ENCODE results near the gene SHC4. TPM values are rescaled to one million over a fixed set of nuclear protein-coding genes. Genes with fewer than 3 reads are reported as not detected.

Gene SHC4
- total RNA-seq, 1 donor from 2014 or later: 5.0 TPM

DNA sequence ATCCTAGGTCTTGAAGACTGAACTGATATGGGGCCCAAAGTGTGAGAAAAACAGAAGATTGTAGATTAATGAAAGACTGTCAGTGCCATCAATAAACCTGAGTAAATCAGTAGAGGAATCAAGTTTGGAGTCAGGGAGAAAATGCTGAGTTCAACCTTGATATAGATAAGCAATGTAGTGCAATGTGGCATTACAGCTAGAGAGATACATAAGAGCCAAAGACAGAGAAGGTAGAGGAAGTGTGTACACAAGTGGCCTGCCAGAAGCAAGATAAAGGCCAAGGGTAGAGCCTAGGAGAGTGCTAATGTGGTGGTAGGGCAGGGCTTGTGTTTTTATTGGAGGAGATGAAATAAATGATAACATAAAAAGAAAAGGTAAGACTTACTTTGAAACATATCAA lies 111.8 kb downstream of the SHC4 start:
- Mint-ChIP-seq H3K9me3 (peaks cover 5% of the 10 kb centered on the region), H3K36me3 (ENCODE audit: low read depth) (peaks cover 16% of the 10 kb centered on the region), H3K4me1 (peaks cover 4% of the 10 kb centered on the region), H3K27ac (ENCODE audit: unreplicated experiment) (no peak overlapping the region), H3K27me3 (ENCODE audit: low read depth) (no peaks in the 10 kb centered on the region), H3K4me3 (no peak overlapping the region)
- DNase-seq (ENCODE audit: low read depth, low spot score): no peak
- TF ChIP-seq, protein P1, sequence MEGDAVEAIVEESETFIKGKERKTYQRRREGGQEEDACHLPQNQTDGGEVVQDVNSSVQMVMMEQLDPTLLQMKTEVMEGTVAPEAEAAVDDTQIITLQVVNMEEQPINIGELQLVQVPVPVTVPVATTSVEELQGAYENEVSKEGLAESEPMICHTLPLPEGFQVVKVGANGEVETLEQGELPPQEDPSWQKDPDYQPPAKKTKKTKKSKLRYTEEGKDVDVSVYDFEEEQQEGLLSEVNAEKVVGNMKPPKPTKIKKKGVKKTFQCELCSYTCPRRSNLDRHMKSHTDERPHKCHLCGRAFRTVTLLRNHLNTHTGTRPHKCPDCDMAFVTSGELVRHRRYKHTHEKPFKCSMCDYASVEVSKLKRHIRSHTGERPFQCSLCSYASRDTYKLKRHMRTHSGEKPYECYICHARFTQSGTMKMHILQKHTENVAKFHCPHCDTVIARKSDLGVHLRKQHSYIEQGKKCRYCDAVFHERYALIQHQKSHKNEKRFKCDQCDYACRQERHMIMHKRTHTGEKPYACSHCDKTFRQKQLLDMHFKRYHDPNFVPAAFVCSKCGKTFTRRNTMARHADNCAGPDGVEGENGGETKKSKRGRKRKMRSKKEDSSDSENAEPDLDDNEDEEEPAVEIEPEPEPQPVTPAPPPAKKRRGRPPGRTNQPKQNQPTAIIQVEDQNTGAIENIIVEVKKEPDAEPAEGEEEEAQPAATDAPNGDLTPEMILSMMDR (conservative IDR thresholded peaks at IDR 0.05): no peak

DNA sequence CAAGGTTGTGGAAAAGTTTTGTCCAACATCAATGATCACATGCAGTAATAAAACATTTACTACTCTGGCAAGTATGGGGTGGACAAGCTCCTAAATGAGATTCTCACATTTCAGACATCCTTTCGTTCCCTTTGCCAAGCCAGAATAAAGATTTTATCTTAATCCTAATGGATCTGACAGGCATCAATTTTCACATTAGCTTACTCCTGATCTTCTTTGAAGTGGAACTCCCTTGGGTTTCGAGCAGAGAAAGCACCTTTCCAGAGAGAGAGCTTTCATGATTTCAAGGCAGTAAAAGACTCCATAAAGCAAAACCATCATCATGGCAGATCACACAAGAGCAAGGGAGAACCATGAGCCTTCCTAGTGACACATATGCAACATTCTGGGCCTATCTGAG lies 113.1 kb downstream of the SHC4 start:
- TF ChIP-seq, protein P1 (conservative IDR thresholded peaks at IDR 0.05): no peak
- Mint-ChIP-seq H3K27ac (ENCODE audit: unreplicated experiment) (no peak overlapping the region), H3K4me3 (no peak overlapping the region), H3K27me3 (ENCODE audit: low read depth) (no peaks in the 10 kb centered on the region), H3K4me1 (no peaks in the 10 kb centered on the region), H3K36me3 (ENCODE audit: low read depth) (peaks cover 16% of the 10 kb centered on the region), H3K9me3 (peaks cover 5% of the 10 kb centered on the region)
- no peak for DNase-seq (ENCODE audit: low read depth, low spot score)

DNA sequence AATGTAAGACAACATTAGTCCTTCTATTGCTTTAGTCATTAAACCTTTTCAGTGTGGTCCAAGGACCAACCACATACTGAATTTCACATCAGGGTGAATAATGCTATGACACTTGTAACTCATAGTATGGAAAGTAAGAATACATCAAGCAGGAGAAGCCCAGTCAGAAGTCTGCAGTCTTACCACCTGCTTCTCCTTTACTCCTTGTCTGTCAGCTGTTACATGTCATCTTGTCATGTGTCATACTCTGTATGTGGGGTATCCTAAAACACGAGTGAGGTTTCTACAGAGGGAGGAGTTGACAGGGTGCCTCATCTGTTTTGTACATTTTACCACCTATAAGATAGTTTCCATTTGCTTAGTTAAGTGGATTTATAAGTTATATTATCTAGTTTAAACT lies 118.6 kb downstream of the SHC4 start:
- TF ChIP-seq, protein P1 (conservative IDR thresholded peaks at IDR 0.05): no peak
- peaks cover 14% of the 10 kb centered on the region for H3K36me3 Mint-ChIP-seq (ENCODE audit: low read depth)
- H3K27ac Mint-ChIP-seq (ENCODE audit: unreplicated experiment): no peak overlapping the region
- no peaks in the 10 kb centered on the region for H3K4me1 Mint-ChIP-seq
- H3K9me3 Mint-ChIP-seq: peaks cover 6% of the 10 kb centered on the region
- no peaks in the 10 kb centered on the region for H3K27me3 Mint-ChIP-seq (ENCODE audit: low read depth)
- no peak overlapping the region for H3K4me3 Mint-ChIP-seq
- no peak for DNase-seq (ENCODE audit: low read depth, low spot score)

DNA sequence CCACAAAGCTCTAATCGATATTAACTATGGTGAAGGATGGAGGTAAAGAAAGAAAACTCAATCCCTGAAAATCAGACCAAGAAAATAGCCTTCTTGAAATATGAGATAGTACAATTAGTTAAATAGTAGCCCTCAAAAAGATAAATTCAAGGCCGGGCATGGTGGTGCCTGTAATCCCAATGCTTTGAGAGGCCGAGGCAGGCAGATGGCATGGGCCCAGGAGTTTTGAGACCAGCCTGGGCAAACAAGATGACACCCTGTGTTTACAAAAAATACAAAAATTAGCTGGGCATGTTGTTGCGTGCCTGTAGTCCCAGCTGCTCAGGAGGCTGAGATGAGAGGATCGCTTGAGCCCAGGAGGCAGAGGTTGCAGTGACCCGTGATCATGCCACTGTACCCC lies 121.2 kb downstream of the SHC4 start:
- no peak overlapping the region for H3K4me3 Mint-ChIP-seq
- peaks cover 11% of the 10 kb centered on the region for H3K36me3 Mint-ChIP-seq (ENCODE audit: low read depth)
- TF ChIP-seq, protein P1 (conservative IDR thresholded peaks at IDR 0.05): no peak
- no peak for DNase-seq (ENCODE audit: low read depth, low spot score)
- H3K4me1 Mint-ChIP-seq: no peaks in the 10 kb centered on the region
- no peak overlapping the region for H3K27ac Mint-ChIP-seq (ENCODE audit: unreplicated experiment)
- peaks cover 6% of the 10 kb centered on the region for H3K9me3 Mint-ChIP-seq
- H3K27me3 Mint-ChIP-seq (ENCODE audit: low read depth): no peaks in the 10 kb centered on the region

DNA sequence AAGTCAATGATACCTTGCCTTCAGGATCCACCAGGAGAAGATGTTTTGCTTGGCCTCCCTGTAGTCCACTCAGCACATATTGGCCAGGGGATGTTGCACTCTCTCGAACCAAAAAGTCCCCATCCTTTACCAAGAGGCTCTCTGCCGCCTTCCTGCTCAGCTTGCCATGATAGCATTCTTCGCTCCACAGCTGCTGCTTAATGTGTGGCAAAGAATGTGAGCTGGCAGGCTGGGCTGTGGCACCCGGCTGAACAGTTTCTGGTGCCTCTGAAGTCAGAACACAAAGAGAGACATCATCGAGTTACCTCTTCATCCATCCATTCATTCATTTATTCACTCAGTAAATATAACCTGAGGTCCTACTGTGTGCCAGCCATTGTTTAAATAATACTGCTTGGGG lies 129.0 kb downstream of the SHC4 start:
- peaks cover 10% of the 10 kb centered on the region for H3K36me3 Mint-ChIP-seq (ENCODE audit: low read depth)
- H3K9me3 Mint-ChIP-seq: peaks cover 4% of the 10 kb centered on the region
- TF ChIP-seq, protein P1 (conservative IDR thresholded peaks at IDR 0.05): no peak
- no peak for DNase-seq (ENCODE audit: low read depth, low spot score)
- peaks cover 4% of the 10 kb centered on the region for H3K4me1 Mint-ChIP-seq
- no peaks in the 10 kb centered on the region for H3K27me3 Mint-ChIP-seq (ENCODE audit: low read depth)
- H3K27ac Mint-ChIP-seq (ENCODE audit: unreplicated experiment): no peak overlapping the region
- H3K4me3 Mint-ChIP-seq: no peak overlapping the region

All from neural crest cell (in vitro differentiated cells).